Activated CD8-positive, alpha-beta memory T cell treated with anti-CD3 and anti-CD28 coated beads for 1 hour (primary cell): Measurements from ENCODE around the gene INPP5A.
"Not testable (repeated sequence)": the region's sequence is repeated elsewhere in the genome, so short reads cannot be mapped to it uniquely, and the experiment has no call there.

Source experiments
- DNase-seq, 2 donors: peaks; one replicate each; pipeline ENCODE4 v3.0.0-alpha.2; 2020; ENCODE audit warnings: low read depth in 1 of 2; ENCODE audit errors: extremely low read depth in 1 of 2

INPP5A gene

GRCh38 chr10:132788180-132788830 lies 250.7 kb downstream of the INPP5A start:
- DNase-seq, result no peak

- no peak for DNase-seq
These were observed 251.2 kb downstream of the INPP5A start for GRCh38 chr10:132788831-132789219.

GRCh38 chr10:132789659-132790148 lies 252.1 kb downstream of the INPP5A start:
- DNase-seq, result no peak

DNA sequence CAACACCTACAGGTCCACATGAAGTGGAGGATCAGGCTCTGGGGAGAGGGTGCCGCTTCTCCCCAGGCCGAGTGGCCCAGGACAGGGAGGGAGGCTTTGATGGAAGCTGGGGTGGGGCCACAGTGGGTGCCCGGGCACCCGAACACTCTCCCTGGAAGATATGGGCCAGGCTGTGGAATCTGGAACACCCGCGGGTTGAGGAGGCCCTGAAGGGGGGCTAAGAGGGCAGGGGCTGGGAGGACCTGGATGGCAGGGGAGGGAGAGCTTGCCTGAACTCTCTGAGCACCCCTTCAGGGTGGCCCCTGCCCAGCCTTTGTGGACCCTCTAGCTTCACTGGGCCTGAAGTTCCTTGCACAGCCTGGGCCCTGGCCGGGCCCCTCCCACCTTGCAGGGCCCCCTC lies 252.9 kb downstream of the INPP5A start:
- no peak for DNase-seq

DNA sequence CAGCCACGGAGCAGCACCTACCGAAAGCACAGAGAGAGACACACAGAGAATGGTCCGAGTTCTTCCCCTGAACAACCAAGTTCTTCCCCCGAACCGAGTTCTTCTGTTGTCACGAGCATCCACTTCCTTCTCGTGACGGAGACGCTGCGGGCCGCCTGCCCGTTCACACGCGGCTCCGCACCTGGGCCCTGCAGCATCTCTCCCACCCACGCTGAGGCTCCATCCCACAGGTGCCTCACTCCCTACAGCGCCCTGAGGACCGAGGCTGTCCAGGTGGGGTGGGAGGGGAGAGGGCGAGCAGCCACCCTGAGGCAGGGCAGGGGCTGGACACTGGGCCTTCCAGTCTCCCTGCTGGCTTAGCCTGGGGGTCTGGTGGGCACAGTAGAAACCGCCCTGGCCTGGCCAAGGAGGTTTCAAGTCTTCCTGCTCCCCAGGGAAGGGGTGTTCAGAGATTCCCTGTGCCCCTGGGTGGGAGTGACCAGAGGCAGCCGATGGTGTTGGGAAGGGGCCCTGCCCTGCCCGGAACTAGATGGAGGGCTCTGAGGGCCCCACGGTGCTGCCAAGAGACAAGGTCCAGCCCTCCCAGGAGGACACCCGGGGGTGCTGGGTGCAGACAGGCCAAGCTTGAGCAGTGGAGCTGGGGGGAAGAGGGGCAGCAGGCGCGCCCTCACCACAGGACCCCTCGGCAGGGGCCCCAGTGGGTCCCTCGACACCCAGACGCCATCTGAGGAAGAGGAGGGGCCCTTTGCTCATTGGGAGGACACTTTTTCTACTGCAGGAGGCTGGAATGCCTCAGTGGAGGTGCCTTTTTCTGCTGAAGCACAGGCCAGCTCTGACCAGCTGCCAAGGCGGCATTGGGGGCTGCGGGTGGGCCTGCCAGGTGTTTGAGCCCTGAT lies 253.6 kb downstream of the INPP5A start:
- DNase-seq, result no peak

DNA sequence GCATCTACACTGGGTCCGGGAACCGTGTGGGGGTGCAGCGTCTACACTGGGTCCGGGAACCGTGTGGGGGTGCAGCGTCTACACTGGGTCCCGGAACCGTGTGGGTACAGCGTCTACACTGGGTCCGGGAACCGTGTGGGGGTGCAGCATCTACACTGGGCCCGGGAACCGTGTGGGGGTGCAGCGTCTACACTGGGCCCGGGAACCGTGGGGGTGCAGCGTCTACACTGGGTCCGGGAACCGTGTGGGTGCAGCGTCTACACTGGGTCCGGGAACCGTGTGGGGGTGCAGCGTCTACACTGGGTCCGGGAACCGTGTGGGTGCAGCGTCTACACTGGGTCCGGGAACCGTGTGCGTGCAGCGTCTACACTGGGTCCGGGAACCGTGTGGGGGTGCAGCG lies 254.5 kb downstream of the INPP5A start:
- not testable (repeated sequence) for DNase-seq

- no peak for DNase-seq
These were observed 255.2 kb downstream of the INPP5A start for GRCh38 chr10:132792796-132793195.

DNA sequence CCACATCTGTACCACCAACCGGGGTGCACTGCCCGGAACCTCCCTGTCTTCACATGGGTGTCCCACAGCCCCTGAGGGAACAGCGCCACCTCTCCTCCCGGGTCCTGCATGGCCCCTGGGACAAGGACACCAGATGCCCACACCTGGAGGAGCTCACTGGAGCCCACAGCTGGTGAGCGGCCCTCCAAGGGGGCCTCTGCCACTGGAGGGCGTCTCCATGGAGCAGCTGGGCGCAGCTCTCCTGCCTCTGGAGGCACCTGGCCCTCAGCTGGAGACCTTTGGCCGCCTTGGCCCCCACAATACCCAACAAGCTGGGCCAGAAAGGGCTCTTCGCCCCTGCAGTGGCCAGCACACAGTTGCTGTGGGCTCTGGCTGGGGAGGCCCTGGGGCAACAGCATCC lies 255.6 kb downstream of the INPP5A start:
- DNase-seq, result no peak

GRCh38 chr10:132793871-132794849 lies 256.6 kb downstream of the INPP5A start:
- no peak for DNase-seq

DNA sequence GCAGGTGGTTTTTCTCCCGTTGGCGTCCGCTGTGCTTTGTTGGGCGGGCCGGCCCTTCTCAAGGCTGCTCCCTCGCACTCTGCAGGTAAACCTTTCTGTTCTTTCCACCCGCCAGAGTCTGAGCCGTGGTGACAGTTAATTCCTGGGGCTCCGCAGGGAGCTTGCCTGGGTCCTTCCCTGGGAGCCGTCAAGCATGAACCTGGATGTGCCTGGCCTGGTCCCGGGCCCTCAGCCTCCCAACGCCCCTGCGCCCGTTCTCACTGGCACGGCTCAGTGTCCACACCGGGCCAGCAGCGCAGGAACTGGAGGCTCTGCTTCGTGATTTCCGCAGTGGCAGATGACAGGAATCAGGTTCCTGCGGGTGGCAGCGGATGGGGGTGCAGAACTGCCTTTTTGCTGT lies 259.3 kb downstream of the INPP5A start:
- DNase-seq, result no peak

GRCh38 chr10:132797986-132798385 lies 260.4 kb downstream of the INPP5A start:
- DNase-seq, result not testable (repeated sequence)

- DNase-seq, result no peak
These were observed 260.8 kb downstream of the INPP5A start for GRCh38 chr10:132798403-132798802.

- no peak for DNase-seq
These were observed 261.3 kb downstream of the INPP5A start for GRCh38 chr10:132798876-132799275.

GRCh38 chr10:132799865-132800264 lies 262.3 kb downstream of the INPP5A start:
- DNase-seq, result no peak

GRCh38 chr10:132802048-132802447 lies 264.5 kb downstream of the INPP5A start:
- no peak for DNase-seq

GRCh38 chr10:132802694-132803320 lies 265.2 kb downstream of the INPP5A start:
- no peak for DNase-seq

DNA sequence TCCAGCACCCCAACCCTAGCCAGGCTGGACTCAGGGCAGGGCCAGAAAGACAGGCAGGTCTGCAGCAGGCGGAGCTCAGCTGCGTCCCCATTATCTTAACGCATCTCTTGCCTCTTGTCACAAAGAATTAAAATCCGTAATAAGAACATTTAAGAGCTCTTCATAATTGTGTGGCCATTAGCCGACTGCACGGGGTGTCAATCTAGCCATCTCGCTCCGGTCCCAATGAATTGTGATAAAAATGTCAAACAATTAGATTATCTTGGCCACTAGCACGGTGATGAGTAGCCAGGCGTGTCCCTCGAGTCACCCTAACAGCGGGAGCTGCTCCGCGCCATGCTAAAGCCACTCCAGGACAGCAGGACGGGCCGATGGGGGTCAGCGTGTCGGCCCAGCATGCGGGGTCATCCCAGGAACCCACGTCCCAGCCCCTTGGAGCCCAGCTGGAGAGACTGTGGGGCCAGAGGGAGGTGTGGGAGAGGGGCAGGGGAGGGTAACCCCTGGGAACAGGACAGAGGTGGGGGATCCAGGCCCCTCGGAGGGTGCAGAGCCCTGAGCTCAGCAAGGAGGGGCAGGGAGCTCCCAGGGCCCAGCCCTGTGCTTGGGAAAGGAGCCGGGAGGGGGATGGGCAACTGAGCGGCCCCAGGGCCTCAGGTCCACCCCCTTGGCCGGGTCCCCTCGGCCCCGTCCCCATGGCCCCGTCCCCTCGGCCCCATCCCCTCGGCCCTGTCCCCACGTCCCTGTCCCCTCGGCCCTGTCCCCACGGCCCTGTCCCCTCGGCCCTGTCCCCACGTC lies 266.0 kb downstream of the INPP5A start:
- no peak for DNase-seq

- DNase-seq, result no peak
These were observed 266.7 kb downstream of the INPP5A start for GRCh38 chr10:132804287-132804686.

DNA sequence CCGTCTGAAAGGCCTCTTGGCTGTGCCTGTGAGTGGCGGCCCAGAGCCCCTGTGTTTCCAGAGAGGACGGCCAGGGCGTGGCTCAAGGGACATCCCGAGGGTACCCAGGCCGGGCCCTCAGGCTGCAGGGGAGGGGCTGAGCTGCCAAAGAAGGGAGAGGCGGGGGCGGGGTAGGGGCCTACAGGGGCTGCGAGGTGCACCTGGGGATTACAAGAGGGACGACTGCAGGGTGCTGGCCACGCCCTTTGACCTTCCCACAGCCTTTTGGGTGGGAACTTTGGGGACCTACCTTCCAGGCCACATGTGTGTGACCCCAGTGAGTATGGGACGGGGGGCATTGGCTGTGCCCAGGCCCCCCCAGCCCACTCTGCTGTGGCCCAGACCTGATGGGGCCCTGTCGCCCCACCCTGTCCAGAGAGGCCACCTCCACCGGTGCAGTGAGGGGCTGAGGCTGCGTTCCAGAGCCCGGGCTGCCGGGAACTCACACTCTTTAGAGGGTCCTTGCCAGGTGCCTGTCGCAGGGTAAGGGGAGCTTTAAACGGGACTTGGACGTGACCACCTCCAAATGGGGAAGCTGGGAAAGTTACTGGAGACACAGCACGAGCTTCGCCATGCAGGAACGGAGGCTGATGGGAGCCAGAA lies 267.3 kb downstream of the INPP5A start:
- no peak for DNase-seq
